ENCODE data around the gene XYLT1. TPM values are rescaled to one million over a fixed set of nuclear protein-coding genes. Genes with fewer than 3 reads are reported as not detected.

The XYLT1 gene
- total RNA-seq, 1 donor from 2014 or later = 12.3 TPM

DNA sequence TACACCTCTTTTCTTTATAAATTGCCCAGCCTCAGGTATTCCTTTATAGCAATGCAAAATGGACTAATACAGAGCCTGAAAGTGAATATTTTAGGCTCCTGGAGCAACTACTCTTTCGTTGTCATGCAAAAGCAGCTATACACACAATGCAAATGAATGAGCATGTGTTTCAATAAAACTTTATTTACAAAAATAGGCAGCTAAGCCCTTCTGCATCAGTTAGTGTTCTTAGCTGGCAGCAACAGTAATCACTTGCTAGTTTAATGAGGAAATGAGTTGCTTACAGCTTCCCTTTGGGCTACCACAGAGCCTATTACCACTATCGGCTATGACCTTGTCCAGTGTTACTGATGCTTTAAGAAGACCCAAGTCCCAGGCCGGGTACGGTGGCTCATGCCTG is 402.9 kb downstream of the XYLT1 start:
- TF ChIP-seq, protein P1, sequence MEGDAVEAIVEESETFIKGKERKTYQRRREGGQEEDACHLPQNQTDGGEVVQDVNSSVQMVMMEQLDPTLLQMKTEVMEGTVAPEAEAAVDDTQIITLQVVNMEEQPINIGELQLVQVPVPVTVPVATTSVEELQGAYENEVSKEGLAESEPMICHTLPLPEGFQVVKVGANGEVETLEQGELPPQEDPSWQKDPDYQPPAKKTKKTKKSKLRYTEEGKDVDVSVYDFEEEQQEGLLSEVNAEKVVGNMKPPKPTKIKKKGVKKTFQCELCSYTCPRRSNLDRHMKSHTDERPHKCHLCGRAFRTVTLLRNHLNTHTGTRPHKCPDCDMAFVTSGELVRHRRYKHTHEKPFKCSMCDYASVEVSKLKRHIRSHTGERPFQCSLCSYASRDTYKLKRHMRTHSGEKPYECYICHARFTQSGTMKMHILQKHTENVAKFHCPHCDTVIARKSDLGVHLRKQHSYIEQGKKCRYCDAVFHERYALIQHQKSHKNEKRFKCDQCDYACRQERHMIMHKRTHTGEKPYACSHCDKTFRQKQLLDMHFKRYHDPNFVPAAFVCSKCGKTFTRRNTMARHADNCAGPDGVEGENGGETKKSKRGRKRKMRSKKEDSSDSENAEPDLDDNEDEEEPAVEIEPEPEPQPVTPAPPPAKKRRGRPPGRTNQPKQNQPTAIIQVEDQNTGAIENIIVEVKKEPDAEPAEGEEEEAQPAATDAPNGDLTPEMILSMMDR (IDR thresholded peaks at IDR 0.05; ENCODE audit: unreplicated experiment) = no peak
- no peaks in the 10 kb centered on the region for H3K36me3 Mint-ChIP-seq (ENCODE audit: insufficient read depth)
- no peak overlapping the region for H3K4me3 Mint-ChIP-seq (ENCODE audit: low read depth)
- H3K27ac Mint-ChIP-seq = no peak overlapping the region
- no peak for DNase-seq (ENCODE audit: low spot score, unreplicated experiment)
- H3K9me3 Mint-ChIP-seq (ENCODE audit: low read depth) = no peaks in the 10 kb centered on the region
- H3K4me1 Mint-ChIP-seq (ENCODE audit: low read depth) = peaks cover 9% of the 10 kb centered on the region
- H3K27me3 Mint-ChIP-seq = no peaks in the 10 kb centered on the region

DNA sequence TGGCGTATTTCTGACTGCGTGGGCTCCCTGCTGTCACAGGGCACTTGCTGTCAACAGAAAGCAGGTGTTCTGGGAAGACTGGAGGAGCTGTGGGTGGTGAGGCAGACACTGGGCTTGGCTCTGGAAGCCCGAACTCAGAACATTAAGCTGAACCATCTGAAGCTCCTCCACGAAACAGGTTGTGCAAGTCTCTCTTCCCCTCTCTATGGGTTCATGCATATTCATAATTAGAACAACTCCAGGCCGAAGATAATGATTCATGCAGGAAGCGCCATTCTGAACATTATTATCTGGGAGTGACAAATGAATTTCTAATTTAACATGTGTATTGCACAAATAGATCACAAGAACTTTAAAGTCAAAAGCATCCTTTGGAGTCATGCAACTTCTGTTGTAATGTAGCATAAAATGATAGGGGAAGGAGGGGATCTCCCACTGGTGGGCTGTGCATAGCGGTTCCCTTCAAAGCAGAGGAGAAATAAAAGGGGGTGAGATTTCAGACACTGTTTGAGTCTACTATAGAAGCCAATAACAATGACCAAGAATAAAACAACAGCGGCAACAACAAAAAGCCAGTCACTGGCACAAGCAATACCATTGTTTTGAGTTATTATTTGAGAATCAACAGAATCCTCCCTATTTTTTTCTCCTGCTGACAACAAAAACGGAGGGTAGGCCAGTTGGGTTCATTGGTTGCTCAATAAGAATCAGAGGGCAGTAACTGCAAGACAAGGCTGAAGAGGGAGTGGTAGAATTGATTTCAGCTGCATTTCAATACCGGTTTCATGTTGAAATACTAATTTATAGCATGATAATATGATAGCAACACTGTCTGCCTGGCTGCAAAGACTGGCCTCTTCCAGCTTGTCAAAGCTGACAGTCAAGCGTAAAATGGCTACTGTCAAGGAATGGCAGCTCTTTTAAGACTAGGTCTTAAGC is 407.3 kb downstream of the XYLT1 start:
- no peaks in the 10 kb centered on the region for H3K27me3 Mint-ChIP-seq

DNA sequence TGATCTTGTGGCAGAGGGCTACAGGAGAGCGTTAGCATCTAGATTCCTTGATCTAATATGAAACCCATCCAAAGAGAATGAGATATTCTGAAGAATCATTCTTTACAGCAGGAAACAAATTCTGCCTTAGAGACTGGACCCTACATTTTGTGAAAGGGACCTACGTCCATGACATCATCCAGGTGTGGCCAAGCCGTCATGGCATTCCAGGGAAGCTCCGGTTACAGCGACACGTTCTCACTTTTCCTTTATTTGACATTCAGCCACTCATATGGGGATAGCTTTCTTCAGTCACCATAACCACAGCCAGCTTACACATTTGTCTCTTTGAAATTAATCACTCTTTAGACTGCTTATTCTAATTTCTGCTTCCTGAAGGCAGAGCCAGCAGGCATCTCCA is 408.1 kb downstream of the XYLT1 start:
- Mint-ChIP-seq H3K36me3 (ENCODE audit: insufficient read depth) (no peaks in the 10 kb centered on the region), H3K9me3 (ENCODE audit: low read depth) (no peaks in the 10 kb centered on the region), H3K4me3 (ENCODE audit: low read depth) (no peak overlapping the region), H3K27ac (no peak overlapping the region), H3K27me3 (no peaks in the 10 kb centered on the region), H3K4me1 (ENCODE audit: low read depth) (no peaks in the 10 kb centered on the region)
- TF ChIP-seq, protein P1 (IDR thresholded peaks at IDR 0.05; ENCODE audit: unreplicated experiment) = no peak
- DNase-seq (ENCODE audit: low spot score, unreplicated experiment) = no peak

More for the DNA sequence above, 407.3 kb downstream of the XYLT1 start:
- TF ChIP-seq, protein P1 (IDR thresholded peaks at IDR 0.05; ENCODE audit: unreplicated experiment) = no peak
- no peak overlapping the region for H3K27ac Mint-ChIP-seq
- no peaks in the 10 kb centered on the region for H3K4me1 Mint-ChIP-seq (ENCODE audit: low read depth)
- H3K9me3 Mint-ChIP-seq (ENCODE audit: low read depth) = no peaks in the 10 kb centered on the region
- H3K4me3 Mint-ChIP-seq (ENCODE audit: low read depth) = no peak overlapping the region
- no peaks in the 10 kb centered on the region for H3K36me3 Mint-ChIP-seq (ENCODE audit: insufficient read depth)
- DNase-seq (ENCODE audit: low spot score, unreplicated experiment) = no peak

DNA sequence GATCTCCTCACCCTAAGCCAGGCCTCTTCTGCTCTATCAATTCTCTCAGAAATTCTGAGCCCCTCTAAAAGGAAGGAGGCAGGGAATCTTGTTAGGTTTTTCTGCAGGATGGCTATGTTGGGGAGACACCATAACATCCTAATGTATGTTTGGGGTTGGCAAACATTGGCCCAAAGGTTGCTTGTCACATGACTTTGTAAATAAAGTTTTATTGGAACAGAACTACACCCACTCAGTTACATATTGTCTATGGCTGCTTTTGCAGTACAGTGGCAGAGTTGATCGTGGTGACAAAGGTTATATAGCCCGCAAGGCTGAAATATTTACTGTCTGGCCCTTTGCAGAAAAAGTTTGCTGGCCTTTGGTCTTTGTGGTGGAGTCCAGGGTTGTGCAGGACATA is 409.4 kb downstream of the XYLT1 start:
- no peak overlapping the region for H3K4me3 Mint-ChIP-seq (ENCODE audit: low read depth)
- H3K9me3 Mint-ChIP-seq (ENCODE audit: low read depth) = no peaks in the 10 kb centered on the region
- no peak for DNase-seq (ENCODE audit: low spot score, unreplicated experiment)
- TF ChIP-seq, protein P1 (IDR thresholded peaks at IDR 0.05; ENCODE audit: unreplicated experiment) = no peak
- no peaks in the 10 kb centered on the region for H3K4me1 Mint-ChIP-seq (ENCODE audit: low read depth)
- no peaks in the 10 kb centered on the region for H3K36me3 Mint-ChIP-seq (ENCODE audit: insufficient read depth)
- H3K27me3 Mint-ChIP-seq = no peaks in the 10 kb centered on the region
- no peak overlapping the region for H3K27ac Mint-ChIP-seq

DNA sequence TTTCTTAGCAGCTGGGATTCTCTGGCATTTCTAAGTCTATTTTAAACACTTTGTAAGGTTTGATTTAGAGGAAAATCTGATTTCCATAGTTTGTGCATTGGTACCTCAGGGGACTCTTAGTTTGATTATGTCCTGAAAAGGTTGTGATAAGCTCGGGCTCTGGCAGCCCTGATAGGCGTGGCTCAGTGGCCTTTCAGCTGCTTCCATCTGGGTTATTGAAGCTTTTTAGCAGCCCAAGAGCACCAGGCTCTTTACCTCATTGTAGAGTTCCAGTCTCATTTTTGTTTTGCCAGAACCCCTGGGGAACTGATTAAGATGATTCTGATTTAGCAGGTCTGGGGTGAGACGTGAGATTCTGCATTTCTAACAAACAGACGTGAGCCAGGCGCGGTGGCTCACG is 412.3 kb downstream of the XYLT1 start:
- Mint-ChIP-seq H3K36me3 (ENCODE audit: insufficient read depth) (no peaks in the 10 kb centered on the region), H3K27ac (no peak overlapping the region), H3K27me3 (no peaks in the 10 kb centered on the region), H3K4me3 (ENCODE audit: low read depth) (no peak overlapping the region), H3K4me1 (ENCODE audit: low read depth) (no peaks in the 10 kb centered on the region), H3K9me3 (ENCODE audit: low read depth) (peaks cover 5% of the 10 kb centered on the region)
- TF ChIP-seq, protein P1 (IDR thresholded peaks at IDR 0.05; ENCODE audit: unreplicated experiment) = no peak
- DNase-seq (ENCODE audit: low spot score, unreplicated experiment) = no peak
